SK-N-MC (cell line): ENCODE results near the gene TTLL10.

Experiments
- DNase-seq: peaks from one replicate; pipeline ENCODE4 v3.0.0-alpha.2; 2011; ENCODE audit warnings: low read depth, low spot score
- H3K27ac ChIP-seq: fragments of 200-600 bp; sonication (generic); 2 replicates; pipeline ENCODE4 v1.5.1; 2016; ENCODE audit warnings: mixed run types
- H3K36me3 ChIP-seq: fragments of 200-600 bp; sonication (generic); 2 replicates; pipeline ENCODE4 v1.6.1; 2017; ENCODE audit warnings: antibody characterized with exemption, low read length, mixed read lengths; ENCODE audit not compliant: insufficient read depth
- H3K4me3 ChIP-seq: fragments of 200-600 bp; sonication (generic); 2 replicates; pipeline ENCODE4 v1.5.1; 2016
- H3K9ac ChIP-seq: fragments of 200-600 bp; sonication (generic); 2 replicates; pipeline ENCODE4 v1.8.0; 2017; ENCODE audit warnings: mixed run types, mixed read lengths; ENCODE audit not compliant: insufficient read length
- H3K9me3 ChIP-seq: fragments of 200-600 bp; sonication (generic); 2 replicates; pipeline ENCODE4 v1.6.1; 2017; ENCODE audit warnings: low read depth, mild to moderate bottlenecking, antibody characterized with exemption, low read length, moderate library complexity, mixed read lengths
- EZH2 ChIP-seq: fragments of 200-600 bp; sonication (generic); IDR thresholded peaks from one replicate; pipeline ENCODE4 v1.6.1; 2017; ENCODE audit warnings: antibody characterized with exemption
- FOXP2 ChIP-seq: optimal IDR thresholded peaks from 2 replicates; pipeline ENCODE3; 2011; ENCODE audit warnings: mild to moderate bottlenecking, moderate library complexity; ENCODE audit not compliant: insufficient read depth; ENCODE audit errors: extremely low read length, control extremely low read depth
- POLR2AphosphoS5 ChIP-seq: IDR thresholded peaks from 2 replicates; pipeline ENCODE4 v1.6.1; 2012; ENCODE audit warnings: mild to moderate bottlenecking, low read depth, low read length, borderline replicate concordance

Gene TTLL10

DNA sequence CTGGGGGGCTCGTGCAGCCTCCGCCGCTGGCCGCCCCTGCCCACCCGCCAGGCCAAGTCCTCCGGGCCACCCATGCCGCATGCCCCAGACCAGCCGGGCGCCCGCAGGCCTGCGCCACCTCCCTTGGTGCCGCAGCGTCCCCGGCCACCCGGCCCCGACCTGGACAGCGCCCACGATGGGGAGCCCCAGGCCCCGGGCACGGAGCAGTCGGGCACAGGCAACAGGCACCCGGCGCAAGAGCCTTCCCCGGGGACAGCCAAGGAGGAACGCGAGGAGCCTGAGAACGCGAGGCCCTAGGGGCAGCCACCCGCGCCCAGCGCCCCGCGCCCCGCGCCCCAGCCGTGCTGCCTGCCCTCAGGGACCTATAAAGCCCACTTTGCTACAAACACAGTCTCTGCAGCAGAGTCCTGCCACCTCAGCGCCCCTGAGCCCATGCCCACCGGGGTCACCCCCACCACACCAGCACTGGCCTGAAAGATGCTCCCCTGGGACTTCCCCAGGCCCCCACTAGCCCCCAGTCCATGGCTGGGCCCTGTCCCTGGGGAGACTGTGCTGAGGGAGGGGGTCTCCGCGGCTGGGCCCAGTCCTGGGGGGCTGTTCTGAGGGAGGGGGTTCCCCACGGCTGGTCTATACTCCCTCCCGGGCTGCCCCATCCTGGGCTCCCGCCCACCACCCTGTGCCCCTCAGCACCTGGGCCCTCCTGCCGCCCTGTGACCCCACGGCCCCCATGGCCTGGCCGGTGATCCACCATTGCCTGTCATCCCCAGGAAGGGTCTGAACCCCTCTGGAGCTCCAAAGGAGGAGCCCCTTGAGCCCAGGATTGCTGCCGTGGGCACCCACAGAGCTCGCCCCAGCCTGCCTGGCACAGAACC lies 24.1 kb downstream of the TTLL10 start:
- no peak for DNase-seq
- H3K9ac ChIP-seq: no peak overlapping the region
- no peak for TF ChIP-seq FOXP2
- no peak for TF ChIP-seq POLR2AphosphoS5
- TF ChIP-seq EZH2: no peak
- H3K4me3 ChIP-seq: no peak overlapping the region
- H3K27ac ChIP-seq: no peak overlapping the region
- no peaks in the 10 kb centered on the region for H3K9me3 ChIP-seq
- no peaks in the 10 kb centered on the region for H3K36me3 ChIP-seq

DNA sequence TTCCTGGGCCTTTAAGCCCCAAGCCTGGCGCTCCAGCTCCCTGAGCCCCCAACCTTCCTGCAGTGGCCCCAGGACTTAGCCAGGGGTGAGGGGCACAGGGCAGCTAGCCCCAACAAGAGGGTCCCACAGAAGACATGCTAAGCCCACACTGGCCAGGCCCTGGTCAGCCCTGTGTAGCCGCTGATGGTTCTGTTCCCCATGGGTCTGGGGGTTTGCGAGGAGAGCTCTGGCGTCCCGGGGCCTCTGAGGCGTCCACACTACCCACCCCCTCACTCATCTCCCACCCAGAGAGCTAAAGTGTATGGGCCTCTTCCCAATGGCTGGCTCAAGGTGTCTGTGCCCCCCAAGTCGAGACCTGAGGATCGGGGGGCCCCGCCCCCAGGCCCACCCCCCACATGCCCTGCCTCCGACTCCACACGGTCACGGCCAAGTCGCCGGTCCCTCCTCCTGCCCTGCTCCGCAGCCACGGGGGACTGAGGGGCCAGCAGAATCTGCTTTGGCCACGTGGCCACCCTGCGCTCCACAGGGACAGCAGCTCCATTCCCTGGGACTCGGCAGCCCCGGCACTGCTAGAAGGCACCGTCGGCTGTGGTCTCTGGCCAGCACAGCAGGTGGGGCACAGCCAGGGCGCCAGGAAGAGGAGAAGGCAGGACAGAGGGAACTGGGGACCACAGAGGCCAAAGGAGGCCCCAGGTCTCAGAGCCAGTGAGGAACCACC lies 24.9 kb downstream of the TTLL10 start:
- DNase-seq: no peak

DNA sequence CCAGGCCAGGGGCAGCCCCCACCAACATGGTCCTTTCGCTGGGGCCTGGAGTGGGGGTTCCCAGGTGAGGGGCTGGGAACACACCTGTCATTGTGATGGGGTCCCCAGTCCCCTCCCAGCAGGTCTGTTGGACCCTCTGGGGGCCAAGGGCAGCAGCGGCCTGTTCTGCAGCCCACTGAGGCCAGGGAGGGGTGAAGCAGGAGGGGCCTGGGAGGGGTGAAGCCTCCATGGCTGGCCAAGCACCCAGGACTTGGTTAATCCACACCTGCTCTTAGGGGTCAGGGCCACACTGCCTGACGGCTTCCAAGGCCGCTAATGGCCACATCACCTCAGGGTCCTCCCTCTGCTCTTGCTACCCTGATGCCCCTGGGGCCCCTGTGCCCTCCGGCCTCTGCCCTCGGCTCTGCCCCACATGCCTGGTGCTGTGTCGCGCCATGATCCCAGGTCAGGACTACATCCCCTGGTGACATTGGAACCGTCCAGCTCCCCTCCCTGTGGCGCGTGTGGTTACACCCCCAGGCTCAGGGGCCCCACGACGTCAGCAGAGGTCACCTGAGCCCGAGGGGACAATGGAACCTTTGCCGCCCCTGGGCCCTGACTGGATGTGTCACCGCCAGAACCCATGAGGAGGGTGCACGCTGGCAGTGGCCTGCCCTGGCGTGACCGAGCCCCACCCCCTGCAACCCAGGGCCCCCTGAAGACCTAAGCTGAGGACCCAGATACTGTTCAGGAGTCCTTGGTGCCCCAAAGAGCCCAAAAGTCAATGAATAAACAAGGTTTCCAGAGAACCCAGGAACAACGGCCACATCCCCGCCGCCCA lies 25.7 kb downstream of the TTLL10 start:
- DNase-seq: no peak
- H3K9me3 ChIP-seq: no peaks in the 10 kb centered on the region
- no peak overlapping the region for H3K27ac ChIP-seq
- H3K9ac ChIP-seq: no peak overlapping the region
- TF ChIP-seq EZH2 (no peak), FOXP2 (no peak), POLR2AphosphoS5 (no peak)
- H3K36me3 ChIP-seq: no peaks in the 10 kb centered on the region
- no peak overlapping the region for H3K4me3 ChIP-seq

More for the DNA sequence above, 24.9 kb downstream of the TTLL10 start:
- Histone ChIP-seq H3K27ac (no peak overlapping the region), H3K4me3 (no peak overlapping the region), H3K9ac (no peak overlapping the region), H3K36me3 (no peaks in the 10 kb centered on the region), H3K9me3 (no peaks in the 10 kb centered on the region)
- no peak for TF ChIP-seq EZH2
- no peak for TF ChIP-seq FOXP2
- TF ChIP-seq POLR2AphosphoS5: no peak

DNA sequence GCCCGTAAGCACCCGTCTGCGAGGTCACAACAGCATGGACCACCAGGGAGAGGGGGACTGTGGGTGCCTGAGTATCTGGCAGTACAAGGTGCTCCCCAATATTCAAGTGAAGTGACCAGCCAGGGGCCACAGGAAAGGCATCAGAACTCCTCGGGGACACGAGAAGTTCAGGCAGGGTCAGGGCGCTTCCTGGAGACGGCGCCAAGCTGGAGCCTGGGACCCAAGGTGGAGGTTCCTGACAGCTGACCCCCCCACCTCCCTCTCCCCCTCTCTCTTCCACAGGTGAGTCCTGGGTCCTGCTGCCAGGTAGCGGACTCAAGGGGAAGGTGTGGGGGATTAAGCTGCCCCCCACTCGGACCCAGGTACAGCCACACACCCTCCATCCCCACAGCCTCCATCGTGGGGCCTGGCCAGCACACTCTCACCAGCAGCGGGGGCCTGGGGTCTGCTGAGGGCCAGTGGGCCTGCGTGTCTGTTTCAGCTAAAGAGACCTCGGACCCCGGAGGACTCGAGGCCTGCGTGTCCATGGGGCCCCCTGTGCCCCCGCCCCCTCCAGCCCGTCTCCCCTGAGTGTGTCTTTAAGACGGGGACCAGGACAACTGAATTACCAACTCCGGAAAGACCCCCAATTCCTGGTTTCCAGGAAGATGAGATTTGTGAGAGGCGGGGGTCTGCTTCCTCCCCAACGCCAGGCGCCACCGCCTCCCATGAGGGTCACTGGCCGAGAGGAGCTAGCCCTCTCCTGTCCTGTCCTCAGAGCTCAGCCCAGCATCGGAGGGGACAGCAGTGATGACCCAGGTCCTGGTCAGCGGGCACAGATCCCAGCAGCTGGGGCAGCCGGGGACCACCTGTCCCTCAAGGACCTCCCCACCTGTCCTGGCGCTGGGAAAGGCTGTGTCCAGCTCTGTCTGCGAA lies 26.5 kb downstream of the TTLL10 start:
- no peak overlapping the region for H3K9ac ChIP-seq
- H3K9me3 ChIP-seq: no peaks in the 10 kb centered on the region
- no peak for DNase-seq
- no peak overlapping the region for H3K4me3 ChIP-seq
- TF ChIP-seq POLR2AphosphoS5 (no peak), EZH2 (no peak), FOXP2 (no peak)
- no peak overlapping the region for H3K27ac ChIP-seq
- H3K36me3 ChIP-seq: no peaks in the 10 kb centered on the region

- H3K4me3 ChIP-seq: peak overlapping the region; percentile 80
Measured at GRCh38 chr1:1200876-1201810, 27.5 kb downstream of the TTLL10 start.

GRCh38 chr1:1202831-1203560 lies 29.3 kb downstream of the TTLL10 start:
- Histone ChIP-seq H3K27ac (no peak overlapping the region), H3K36me3 (no peaks in the 10 kb centered on the region), H3K9ac (no peak overlapping the region), H3K4me3 (no peak overlapping the region), H3K9me3 (no peaks in the 10 kb centered on the region)
- no peak for DNase-seq
- no peak for TF ChIP-seq EZH2
- TF ChIP-seq POLR2AphosphoS5: no peak
- no peak for TF ChIP-seq FOXP2

More at GRCh38 chr1:1200876-1201810, 27.5 kb downstream of the TTLL10 start:
- H3K27ac ChIP-seq: no peak overlapping the region
- H3K36me3 ChIP-seq: no peaks in the 10 kb centered on the region
- DNase-seq: no peak
- H3K9ac ChIP-seq: peak overlapping the region; percentile 55
- TF ChIP-seq EZH2 (no peak), FOXP2 (no peak), POLR2AphosphoS5 (no peak)
- no peaks in the 10 kb centered on the region for H3K9me3 ChIP-seq
